Neuronal stem cell (in vitro differentiated cells): ENCODE measurements around the gene CLEC10A.

Experiments used
- DNase-seq: peaks from one replicate; pipeline ENCODE4 v3.0.0-alpha.2; 2013; ENCODE audit warnings: low spot score
- H2AFZ ChIP-seq: one replicate; pipeline ENCODE4 v1.6.1; 2013; ENCODE audit warnings: mild to moderate bottlenecking, low read length, inconsistent platforms
- H2AK5ac ChIP-seq: 2 replicates; pipeline ENCODE4 v1.6.1; 2013; ENCODE audit warnings: low read depth, mild to moderate bottlenecking, inconsistent platforms, low read length, moderate library complexity, mixed read lengths
- H2BK120ac ChIP-seq: 2 replicates; pipeline ENCODE4 v1.6.1; 2013; ENCODE audit warnings: low read depth, mild to moderate bottlenecking, inconsistent platforms, low read length, moderate library complexity, mixed read lengths
- H2BK12ac ChIP-seq: one replicate; pipeline ENCODE4 v1.6.1; 2013; ENCODE audit warnings: low read length, inconsistent platforms
- H2BK15ac ChIP-seq: 2 replicates; pipeline ENCODE4 v1.6.1; 2013; ENCODE audit warnings: mild to moderate bottlenecking, low read length, inconsistent platforms, mixed read lengths
- H2BK5ac ChIP-seq: one replicate; pipeline ENCODE4 v1.6.1; 2013; ENCODE audit warnings: inconsistent platforms, mild to moderate bottlenecking, low read length, moderate library complexity
- H3K14ac ChIP-seq: one replicate; pipeline ENCODE4 v1.6.1; 2013; ENCODE audit warnings: low read length, inconsistent platforms
- H3K18ac ChIP-seq: 2 replicates; pipeline ENCODE4 v1.6.1; 2013; ENCODE audit warnings: low read length, inconsistent platforms
- H3K23ac ChIP-seq: 2 replicates; pipeline ENCODE4 v1.6.1; 2013; ENCODE audit warnings: low read depth, mild to moderate bottlenecking, mixed read lengths, low read length, inconsistent platforms; ENCODE audit not compliant: poor library complexity
- H3K27ac ChIP-seq: replicated peaks from 3 replicates; pipeline ENCODE4 v1.5.1; 2013; ENCODE audit warnings: low read length, inconsistent platforms
- H3K27me3 ChIP-seq, 3 experiments: 2 replicates each; pipeline ENCODE4 v1.6.1; 2013; ENCODE audit warnings: low read length in 3 of 3, mild to moderate bottlenecking in 2 of 3, inconsistent platforms in 1 of 3, low read depth in 1 of 3, mixed read lengths in 1 of 3, moderate library complexity in 1 of 3; ENCODE audit not compliant: control insufficient read depth in 3 of 3, insufficient read depth in 3 of 3
- H3K36me3 ChIP-seq, 2 donors: replicated peaks in 1 of 2; 2 replicates each; pipeline ENCODE4 v1.6.1; 2013; ENCODE audit warnings: low read length in 2 of 2; ENCODE audit not compliant: control insufficient read depth in 2 of 2, insufficient read depth in 2 of 2
- H3K4ac ChIP-seq: 2 replicates; pipeline ENCODE4 v1.6.1; 2013; ENCODE audit warnings: inconsistent platforms, mild to moderate bottlenecking, low read length, moderate library complexity
- H3K4me1 ChIP-seq, 2 donors: 1 replicate in 1 of 2; 2 replicates in 1 of 2; pipeline ENCODE4 v1.6.1; 2013; ENCODE audit warnings: low read length in 2 of 2, low read depth in 1 of 2; ENCODE audit not compliant: control insufficient read depth in 2 of 2, insufficient read depth in 1 of 2
- H3K4me2 ChIP-seq: one replicate; pipeline ENCODE4 v1.6.1; 2013; ENCODE audit warnings: mild to moderate bottlenecking, low read length, inconsistent platforms; ENCODE audit not compliant: insufficient read depth, poor library complexity, severe bottlenecking
- H3K4me3 ChIP-seq, 2 donors: 2 replicates each; pipeline ENCODE4 v1.5.1; 2013; ENCODE audit warnings: low read length in 2 of 2, mild to moderate bottlenecking in 2 of 2, inconsistent platforms in 1 of 2, moderate library complexity in 1 of 2
- H3K79me1 ChIP-seq: one replicate; pipeline ENCODE4 v1.6.1; 2013; ENCODE audit warnings: low read depth, mild to moderate bottlenecking, inconsistent platforms, low read length, moderate library complexity
- H3K9ac ChIP-seq: one replicate; pipeline ENCODE4 v1.6.1; 2013; ENCODE audit warnings: mild to moderate bottlenecking, low read depth, low read length, inconsistent platforms; ENCODE audit not compliant: poor library complexity
- H3K9me3 ChIP-seq, 2 donors: replicated peaks in 1 of 2; 2 replicates each; pipeline versions ENCODE3 to v1.6.1; 2013; ENCODE audit warnings: low read length in 2 of 2, mild to moderate bottlenecking in 2 of 2, inconsistent platforms in 1 of 2, low read depth in 1 of 2, mixed read lengths in 1 of 2, moderate library complexity in 1 of 2; ENCODE audit not compliant: control insufficient read depth in 2 of 2, insufficient read depth in 1 of 2
- H4K8ac ChIP-seq: one replicate; pipeline ENCODE4 v1.6.1; 2013; ENCODE audit warnings: low read depth, mild to moderate bottlenecking, inconsistent platforms, low read length, moderate library complexity
- H4K91ac ChIP-seq: one replicate; pipeline ENCODE4 v1.6.1; 2013; ENCODE audit warnings: low read length, low read depth, mild to moderate bottlenecking, inconsistent platforms; ENCODE audit not compliant: poor library complexity
- WGBS, 2 donors: extraction: QIAGEN DNeasy Blood & Tissue Kit; methylation state at CpG; one replicate each; pipeline ENCODE4 v1.1.7; 2013; ENCODE audit warnings: missing lambda C conversion rate in 2 of 2, mixed read lengths in 1 of 2; ENCODE audit not compliant: insufficient read length in 2 of 2, insufficient replicate concordance in 1 of 2; ENCODE audit errors: extremely low coverage in 2 of 2; 5-methylcytosine and 5-hydroxymethylcytosine counted together

The CLEC10A gene

DNA sequence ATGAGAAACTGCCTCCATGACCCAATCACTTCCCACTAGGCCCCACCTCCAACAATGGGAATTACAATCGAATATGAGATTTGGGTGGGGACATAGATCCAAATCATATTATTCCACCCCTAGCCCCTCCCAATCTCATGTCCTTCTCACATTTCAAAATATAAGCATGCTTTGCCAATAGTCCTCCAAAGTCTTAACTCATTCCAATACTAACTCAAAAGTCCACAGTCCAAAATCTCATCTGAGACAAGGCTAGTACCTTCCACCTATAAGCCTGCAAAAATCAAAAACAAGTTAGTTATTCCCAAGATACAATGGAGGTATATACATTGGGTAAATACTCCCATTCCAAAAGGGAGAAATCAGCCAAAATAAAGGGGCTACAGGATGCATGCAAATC is 12.9 kb downstream of the CLEC10A start:
- no peak overlapping the region for H2AFZ ChIP-seq
- no peak overlapping the region for H4K91ac ChIP-seq
- peaks cover 7 to 17% of the 10 kb centered on the region in 2 donors for H3K4me1 ChIP-seq
- no peaks in the 10 kb centered on the region for H3K36me3 ChIP-seq
- peaks cover 4 to 9% of the 10 kb centered on the region in 2 donors for H3K9me3 ChIP-seq
- H2BK5ac ChIP-seq, result no peak overlapping the region
- no peak overlapping the region for H3K4me2 ChIP-seq
- H3K27me3 ChIP-seq, result peaks cover 0 to 8% (median 0%) of the 10 kb centered on the region in 3 experiments
- H3K9ac ChIP-seq, result no peak overlapping the region
- no peak overlapping the region for H3K23ac ChIP-seq
- H3K14ac ChIP-seq, result no peak overlapping the region
- H2BK120ac ChIP-seq, result no peak overlapping the region
- peaks cover 1% of the 10 kb centered on the region for H3K79me1 ChIP-seq
- H2BK15ac ChIP-seq, result no peak overlapping the region
- H2BK12ac ChIP-seq, result no peak overlapping the region
- no peak overlapping the region for H3K27ac ChIP-seq
- DNase-seq, result no peak
- no peak overlapping the region for H3K18ac ChIP-seq
- H4K8ac ChIP-seq, result no peak overlapping the region
- H2AK5ac ChIP-seq, result no peak overlapping the region
- WGBS, 2 donors, result no CpG with 5 or more reads among the region's 1 CpG
- H3K4me3 ChIP-seq, result no peak overlapping the region
- no peak overlapping the region for H3K4ac ChIP-seq

DNA sequence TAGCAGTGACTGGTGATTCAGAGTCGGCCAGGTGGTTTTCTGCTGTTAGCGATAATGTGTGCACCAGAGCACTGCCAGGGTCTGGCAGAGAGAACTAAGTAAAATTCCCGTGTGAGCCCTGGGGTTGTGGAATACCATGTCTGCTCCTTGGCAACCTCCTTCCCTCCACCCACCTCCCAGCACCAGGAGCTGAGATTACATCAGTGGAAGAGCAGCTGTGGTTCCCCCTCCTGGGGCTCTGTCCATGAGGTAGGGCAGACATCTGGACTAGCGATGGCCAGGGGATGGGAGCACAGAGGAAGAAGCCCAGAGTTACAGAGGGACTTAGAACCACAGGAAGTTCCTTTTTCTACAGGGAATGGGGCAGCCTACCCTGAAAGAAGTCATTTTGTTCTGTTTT is 15.8 kb downstream of the CLEC10A start:
- Histone ChIP-seq H2AFZ (peak overlapping the region; percentile 62), H3K9ac (no peak overlapping the region), H3K9me3 (peaks cover 2 to 9% of the 10 kb centered on the region in 2 donors), H2BK12ac (no peak overlapping the region), H4K91ac (no peak overlapping the region), H3K18ac (no peak overlapping the region), H2AK5ac (no peak overlapping the region), H2BK15ac (no peak overlapping the region), H4K8ac (no peak overlapping the region), H3K23ac (no peak overlapping the region), H2BK5ac (no peak overlapping the region), H3K36me3 (no peaks in the 10 kb centered on the region), H3K4me2 (no peak overlapping the region), H3K4ac (no peak overlapping the region), H3K79me1 (no peaks in the 10 kb centered on the region), H3K4me1 (peaks cover 7 to 17% of the 10 kb centered on the region in 2 donors), H2BK120ac (no peak overlapping the region), H3K27me3 (no peaks in the 10 kb centered on the region), H3K4me3 (no peak overlapping the region), H3K27ac (no peak overlapping the region), H3K14ac (no peak overlapping the region)
- no CpG with 5 or more reads among the region's 4 CpGs for WGBS, 2 donors
- no peak for DNase-seq

DNA sequence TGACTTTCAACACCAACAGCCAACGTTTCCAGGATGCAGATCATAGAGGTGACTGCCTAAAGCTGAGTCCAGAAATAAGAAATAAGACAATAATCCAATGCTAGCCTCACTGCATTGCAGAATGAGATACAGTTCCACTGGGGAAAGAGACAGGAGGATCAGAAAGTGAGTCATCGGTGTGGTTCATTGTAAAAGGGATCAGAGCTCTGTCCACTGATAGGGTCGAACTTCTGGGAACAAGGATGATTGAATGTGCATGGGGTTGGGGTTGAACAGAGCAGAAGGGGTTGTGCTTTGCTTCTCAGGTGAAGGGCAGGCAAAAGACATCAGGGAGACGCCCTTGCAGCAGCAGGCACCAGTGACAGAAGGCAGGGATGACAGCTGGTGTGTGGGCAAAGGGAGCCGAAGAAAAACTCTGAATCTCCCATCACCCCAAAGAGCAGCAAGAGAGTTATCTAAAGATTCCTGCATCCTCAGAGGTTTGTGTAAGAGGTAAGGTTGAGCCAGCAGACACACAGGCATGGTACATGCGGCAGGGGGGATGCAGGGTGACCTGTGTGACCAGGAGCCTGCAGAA is 16.4 kb downstream of the CLEC10A start:
- no peak overlapping the region for H3K23ac ChIP-seq
- H3K9ac ChIP-seq, result no peak overlapping the region
- H2AK5ac ChIP-seq, result no peak overlapping the region
- WGBS, 2 donors, result no CpG with 5 or more reads among the region's 6 CpGs
- H2BK15ac ChIP-seq, result no peak overlapping the region
- no peak overlapping the region for H2BK5ac ChIP-seq
- no peak overlapping the region for H3K18ac ChIP-seq
- H3K4me1 ChIP-seq, result peaks cover 7 to 17% of the 10 kb centered on the region in 2 donors
- H2BK120ac ChIP-seq, result no peak overlapping the region
- no peak overlapping the region for H3K27ac ChIP-seq
- DNase-seq, result no peak
- no peaks in the 10 kb centered on the region for H3K79me1 ChIP-seq
- no peak overlapping the region for H3K4me3 ChIP-seq
- no peak overlapping the region for H2BK12ac ChIP-seq
- H3K27me3 ChIP-seq, result no peaks in the 10 kb centered on the region
- H4K8ac ChIP-seq, result no peak overlapping the region
- no peak overlapping the region for H3K4ac ChIP-seq
- no peaks in the 10 kb centered on the region for H3K36me3 ChIP-seq
- peaks cover 2 to 9% of the 10 kb centered on the region in 2 donors for H3K9me3 ChIP-seq
- no peak overlapping the region for H3K14ac ChIP-seq
- no peak overlapping the region for H4K91ac ChIP-seq
- H3K4me2 ChIP-seq, result no peak overlapping the region
- H2AFZ ChIP-seq, result peak overlapping the region; percentile 62

DNA sequence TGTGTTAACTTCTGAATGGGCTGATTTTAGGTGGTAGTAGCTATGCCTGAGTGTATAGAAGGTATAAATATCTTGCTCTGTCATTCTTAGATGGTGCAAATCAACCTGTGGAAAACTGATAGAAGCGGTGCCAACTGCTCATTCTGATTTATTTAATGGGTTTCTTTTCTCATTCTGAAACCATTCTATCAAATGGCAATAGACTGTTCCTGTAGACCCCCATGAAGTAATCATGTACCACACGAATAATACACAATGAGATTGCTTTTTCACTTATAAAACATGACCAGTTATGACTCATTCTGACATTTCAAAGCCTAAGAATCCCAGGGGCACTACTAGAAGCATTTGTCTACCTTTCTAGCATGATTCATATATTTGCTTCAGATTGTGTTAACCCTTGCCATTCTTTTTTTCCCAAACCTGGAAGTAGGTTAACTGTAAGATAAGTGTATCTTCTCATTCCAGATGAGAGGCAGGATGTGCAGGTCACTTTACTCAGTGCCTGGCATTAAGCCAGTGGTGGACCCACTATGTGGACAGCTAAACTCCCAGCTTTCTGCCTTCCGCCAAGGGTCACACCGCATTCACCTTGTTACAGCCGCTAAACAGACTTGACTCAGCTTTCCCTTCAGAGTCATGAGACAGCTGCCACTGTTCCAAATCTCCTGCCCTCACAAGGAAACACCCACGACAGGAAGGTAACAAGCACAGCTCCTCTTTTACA is 19.7 kb downstream of the CLEC10A start:
- H3K18ac ChIP-seq, result no peak overlapping the region
- no peak overlapping the region for H3K4me2 ChIP-seq
- H2BK15ac ChIP-seq, result no peak overlapping the region
- H2BK120ac ChIP-seq, result no peak overlapping the region
- peaks cover 7 to 17% of the 10 kb centered on the region in 2 donors for H3K4me1 ChIP-seq
- no peak overlapping the region for H2AK5ac ChIP-seq
- H3K27me3 ChIP-seq, result no peaks in the 10 kb centered on the region
- no peak overlapping the region for H3K23ac ChIP-seq
- no peak overlapping the region for H3K4ac ChIP-seq
- H2AFZ ChIP-seq, result no peak overlapping the region
- H3K9ac ChIP-seq, result no peak overlapping the region
- no peak overlapping the region for H3K14ac ChIP-seq
- no peak for DNase-seq
- no peak overlapping the region for H3K4me3 ChIP-seq
- no peaks in the 10 kb centered on the region for H3K79me1 ChIP-seq
- H4K91ac ChIP-seq, result no peak overlapping the region
- no peak overlapping the region for H2BK12ac ChIP-seq
- no peak overlapping the region for H3K27ac ChIP-seq
- H4K8ac ChIP-seq, result no peak overlapping the region
- WGBS, 2 donors, result no CpG with 5 or more reads among the region's 6 CpGs
- H3K36me3 ChIP-seq, result no peaks in the 10 kb centered on the region
- H2BK5ac ChIP-seq, result no peak overlapping the region
- peaks cover 0 to under 1% of the 10 kb centered on the region in 2 donors for H3K9me3 ChIP-seq
